NT2/D1 (cell line): ENCODE results near the gene ALG12.
A peak's percentile ranks its signal among the peaks of the same experiment; 100 is the strongest.

ENCODE experiments used
- DNase-seq: peaks from one replicate; pipeline ENCODE4 v3.0.0-alpha.2; 2011; ENCODE audit warnings: low read depth, low spot score
- H3K27me3 ChIP-seq: 2 replicates; pipeline ENCODE4 v1.6.0; 2011; ENCODE audit warnings: mild to moderate bottlenecking; ENCODE audit not compliant: insufficient read length, insufficient read depth
- H3K36me3 ChIP-seq: 2 replicates; pipeline ENCODE4 v1.6.1; 2011; ENCODE audit warnings: mild to moderate bottlenecking, low read length, mixed read lengths; ENCODE audit not compliant: insufficient read depth, insufficient read length
- H3K4me1 ChIP-seq: 2 replicates; pipeline ENCODE4 v1.5.1; 2011; ENCODE audit not compliant: insufficient read depth, insufficient read length
- H3K4me3 ChIP-seq: 2 replicates; pipeline ENCODE4 v1.5.1; 2011; ENCODE audit warnings: low read depth; ENCODE audit not compliant: insufficient read length
- H3K9ac ChIP-seq: 2 replicates; pipeline ENCODE4 v1.6.0; 2011; ENCODE audit warnings: low read depth; ENCODE audit not compliant: insufficient read length
- H3K9me3 ChIP-seq: 2 replicates; pipeline ENCODE4 v1.5.1; 2011; ENCODE audit warnings: mild to moderate bottlenecking, low read length; ENCODE audit not compliant: insufficient read depth
- SUZ12 ChIP-seq: IDR thresholded peaks from 2 replicates; pipeline ENCODE4 v1.6.1; 2011; ENCODE audit not compliant: insufficient read length, insufficient read depth; ENCODE audit errors: extremely low read depth
- YY1 ChIP-seq: IDR thresholded peaks from 2 replicates; pipeline ENCODE4 v1.6.1; 2011; ENCODE audit not compliant: insufficient read length, insufficient read depth
- ZNF274 ChIP-seq: IDR thresholded peaks from 2 replicates; pipeline ENCODE4 v1.6.1; 2011; ENCODE audit warnings: mild to moderate bottlenecking, low read depth, low read length

Gene ALG12

GRCh38 chr22:49917974-49918910 lies at the start of gene ALG12, which contains the start of gene CRELD2:
ALG12 (minus strand) TSS chr22:49918438; CDS start chr22:49913765, 4,673 bp downstream.
CRELD2 (plus strand) TSS chr22:49918634; CDS start chr22:49918770, 136 bp downstream.
- DNase-seq: peak; percentile 89
- Histone ChIP-seq H3K4me3 (peak within 1 kb of the TSS; percentile 71), H3K9me3 (no peaks in the 10 kb centered on the region), H3K36me3 (peaks cover 34% of the 10 kb centered on the region), H3K4me1 (peaks cover 12% of the 10 kb centered on the region), H3K9ac (peak within 1 kb of the TSS; percentile 90), H3K27me3 (no peaks in the 10 kb centered on the region)
- TF ChIP-seq SUZ12 (no peak), YY1 (peak; percentile 95)

- TF ChIP-seq YY1 (no peak), ZNF274 (no peak), SUZ12 (no peak)
- Histone ChIP-seq H3K4me1 (peaks cover 23% of the 10 kb centered on the region), H3K9me3 (no peaks in the 10 kb centered on the region), H3K9ac (no peak overlapping the region), H3K36me3 (peaks cover 24% of the 10 kb centered on the region), H3K4me3 (no peak overlapping the region), H3K27me3 (peaks cover 18% of the 10 kb centered on the region)
- DNase-seq: no peak
Measured at GRCh38 chr22:49967706-49968208, 49.5 kb upstream of the ALG12 start.

GRCh38 chr22:49966774-49967705 lies 48.8 kb upstream of the ALG12 start:
- H3K27me3 ChIP-seq: peaks cover 11% of the 10 kb centered on the region
- no peak overlapping the region for H3K9ac ChIP-seq
- no peak for TF ChIP-seq YY1
- peaks cover 25% of the 10 kb centered on the region for H3K4me1 ChIP-seq
- no peak for DNase-seq
- no peaks in the 10 kb centered on the region for H3K9me3 ChIP-seq
- peaks cover 27% of the 10 kb centered on the region for H3K36me3 ChIP-seq
- no peak overlapping the region for H3K4me3 ChIP-seq

- H3K4me3 ChIP-seq: no peak overlapping the region
- H3K36me3 ChIP-seq: peaks cover 27% of the 10 kb centered on the region
- H3K4me1 ChIP-seq: peaks cover 25% of the 10 kb centered on the region
- no peak for DNase-seq
- H3K9ac ChIP-seq: no peak overlapping the region
- H3K27me3 ChIP-seq: peaks cover 3% of the 10 kb centered on the region
- TF ChIP-seq YY1: no peak
- no peaks in the 10 kb centered on the region for H3K9me3 ChIP-seq
Measured at GRCh38 chr22:49966041-49966773, 48.0 kb upstream of the ALG12 start.

GRCh38 chr22:49965091-49966040 lies 47.1 kb upstream of the ALG12 start:
- no peaks in the 10 kb centered on the region for H3K27me3 ChIP-seq
- H3K4me1 ChIP-seq: peaks cover 22% of the 10 kb centered on the region
- peak overlapping the region; percentile 10 for H3K9ac ChIP-seq
- peaks cover 27% of the 10 kb centered on the region for H3K36me3 ChIP-seq
- no peaks in the 10 kb centered on the region for H3K9me3 ChIP-seq
- no peak for DNase-seq
- H3K4me3 ChIP-seq: no peak overlapping the region
- TF ChIP-seq YY1 (no peak), ZNF274 (no peak), SUZ12 (no peak)
